Lower leg skin (tissue), 3 donors: ENCODE results near the gene MYLK4.

Experiments used
- POLR2A ChIP-seq, 2 donors: fragments of 450-650 bp; IDR thresholded peaks; one replicate each; pipeline ENCODE4 v1.6.1; 2016 to 2017; ENCODE audit warnings: antibody characterized with exemption in 2 of 2, mild to moderate bottlenecking in 1 of 2, moderate library complexity in 1 of 2
- TF ChIP-seq, protein P1 (sequence below), 3 donors: fragments of 450-650 bp; IDR thresholded peaks; one replicate each; pipeline ENCODE4 v1.5.1; 2016; ENCODE audit warnings: antibody characterized with exemption in 3 of 3, mild to moderate bottlenecking in 3 of 3, moderate library complexity in 2 of 3

DNA sequence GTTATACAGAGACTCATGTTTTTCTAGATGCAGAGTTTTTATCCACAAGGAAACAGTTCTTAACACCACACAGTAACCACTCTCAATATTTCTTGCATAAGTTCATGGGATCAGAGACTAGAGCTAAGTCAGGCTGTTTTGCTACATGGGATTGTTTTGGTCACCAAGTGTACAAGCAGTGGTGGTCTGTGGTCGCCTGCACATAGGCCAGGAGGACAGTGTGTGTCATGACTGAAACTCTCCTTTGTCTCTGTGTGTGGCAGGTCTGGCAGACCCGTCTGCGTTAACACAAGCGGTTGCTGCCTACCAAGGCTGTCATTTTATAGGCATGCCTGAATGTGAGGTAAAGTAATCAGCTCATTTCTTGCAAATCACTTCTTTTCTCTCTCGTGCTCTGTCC lies 33.3 kb upstream of the MYLK4 start:
- TF ChIP-seq, protein P1, sequence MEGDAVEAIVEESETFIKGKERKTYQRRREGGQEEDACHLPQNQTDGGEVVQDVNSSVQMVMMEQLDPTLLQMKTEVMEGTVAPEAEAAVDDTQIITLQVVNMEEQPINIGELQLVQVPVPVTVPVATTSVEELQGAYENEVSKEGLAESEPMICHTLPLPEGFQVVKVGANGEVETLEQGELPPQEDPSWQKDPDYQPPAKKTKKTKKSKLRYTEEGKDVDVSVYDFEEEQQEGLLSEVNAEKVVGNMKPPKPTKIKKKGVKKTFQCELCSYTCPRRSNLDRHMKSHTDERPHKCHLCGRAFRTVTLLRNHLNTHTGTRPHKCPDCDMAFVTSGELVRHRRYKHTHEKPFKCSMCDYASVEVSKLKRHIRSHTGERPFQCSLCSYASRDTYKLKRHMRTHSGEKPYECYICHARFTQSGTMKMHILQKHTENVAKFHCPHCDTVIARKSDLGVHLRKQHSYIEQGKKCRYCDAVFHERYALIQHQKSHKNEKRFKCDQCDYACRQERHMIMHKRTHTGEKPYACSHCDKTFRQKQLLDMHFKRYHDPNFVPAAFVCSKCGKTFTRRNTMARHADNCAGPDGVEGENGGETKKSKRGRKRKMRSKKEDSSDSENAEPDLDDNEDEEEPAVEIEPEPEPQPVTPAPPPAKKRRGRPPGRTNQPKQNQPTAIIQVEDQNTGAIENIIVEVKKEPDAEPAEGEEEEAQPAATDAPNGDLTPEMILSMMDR (IDR thresholded peaks at IDR 0.05), result no peak
- no peak for TF ChIP-seq POLR2A (IDR thresholded peaks at IDR 0.05)
